NCI-H226 (cell line): Measurements from ENCODE around the gene RANBP9.
A peak's percentile ranks its signal among the peaks of the same experiment; 100 is the strongest.

ENCODE experiments used
- DNase-seq: peaks from one replicate; pipeline ENCODE4 v3.0.0-alpha.2; 2015

The RANBP9 gene

GRCh38 chr6:13643125-13643524 is 68.5 kb downstream of the RANBP9 start:
- DNase-seq, result no peak

DNA sequence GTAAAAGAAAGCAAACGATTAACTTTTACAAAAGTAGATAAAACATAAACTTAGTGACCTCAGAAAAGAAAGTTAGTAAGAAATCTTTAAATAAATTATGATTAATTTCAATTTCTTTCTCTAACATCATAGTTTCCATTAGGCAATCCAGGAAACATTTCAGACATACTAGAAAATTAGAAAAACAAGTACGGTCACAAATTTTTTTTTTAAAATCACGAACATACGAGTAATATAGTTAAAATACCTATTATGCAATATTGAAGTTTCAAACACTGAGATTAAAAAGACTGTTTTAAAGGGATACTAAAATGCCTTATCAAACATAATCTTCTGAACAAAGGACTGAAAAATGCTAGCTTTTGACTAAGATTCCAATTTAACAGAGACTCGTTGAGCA is 70.3 kb downstream of the RANBP9 start:
- no peak for DNase-seq

DNA sequence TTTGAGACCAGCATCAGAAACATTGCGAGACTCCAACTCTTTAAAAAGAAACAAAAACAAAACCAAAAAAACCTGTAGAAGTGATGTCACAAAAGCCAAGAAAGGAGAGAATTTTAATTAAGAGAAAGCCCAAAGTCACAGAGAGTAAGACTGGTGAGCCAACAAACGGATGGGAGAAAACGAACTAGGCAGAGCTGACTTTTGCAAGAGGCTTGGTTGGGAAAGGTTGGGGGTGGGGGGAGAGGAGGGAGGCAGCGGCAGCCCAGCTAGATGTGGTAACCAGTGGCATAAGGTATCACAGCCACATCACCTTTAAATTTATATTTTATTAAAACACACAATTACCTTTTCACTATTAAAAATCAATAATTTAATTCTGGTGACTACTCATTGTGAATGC is 73.0 kb downstream of the RANBP9 start:
- DNase-seq, result no peak

- DNase-seq, result no peak
These were observed 73.6 kb downstream of the RANBP9 start for GRCh38 chr6:13638014-13638413.

DNA sequence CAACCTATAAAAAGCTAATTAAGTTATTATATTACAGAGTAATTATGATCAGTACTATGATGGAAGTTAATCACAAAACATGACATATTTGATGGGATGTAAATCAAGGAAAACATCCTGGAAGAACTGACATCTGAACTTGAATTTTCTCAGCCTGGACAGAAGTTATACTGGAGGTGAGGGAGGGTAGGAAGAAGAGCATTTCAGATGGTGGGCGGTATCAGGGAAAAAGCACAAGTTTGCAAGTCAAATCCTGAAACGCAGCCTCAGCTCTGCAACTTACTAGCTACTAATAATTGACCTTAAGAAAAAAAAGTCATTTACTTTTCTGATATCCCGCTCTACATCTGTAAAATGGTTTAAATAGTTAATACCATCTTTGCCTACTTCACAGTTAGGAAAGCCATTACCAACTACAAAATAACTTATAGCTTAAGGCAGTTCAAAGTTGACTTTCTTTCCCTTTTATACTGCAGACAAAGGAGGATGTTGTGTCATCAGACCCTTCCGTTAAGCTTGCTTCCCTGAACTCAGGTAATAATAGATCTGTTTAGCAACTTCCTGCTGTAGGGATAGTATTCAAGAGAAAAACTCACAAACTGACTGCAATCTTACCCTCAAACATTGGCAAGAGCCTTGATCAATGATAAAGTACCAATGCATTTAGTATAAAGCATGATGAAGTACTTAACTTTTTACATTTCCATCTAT is 75.5 kb downstream of the RANBP9 start:
- DNase-seq, result no peak

DNA sequence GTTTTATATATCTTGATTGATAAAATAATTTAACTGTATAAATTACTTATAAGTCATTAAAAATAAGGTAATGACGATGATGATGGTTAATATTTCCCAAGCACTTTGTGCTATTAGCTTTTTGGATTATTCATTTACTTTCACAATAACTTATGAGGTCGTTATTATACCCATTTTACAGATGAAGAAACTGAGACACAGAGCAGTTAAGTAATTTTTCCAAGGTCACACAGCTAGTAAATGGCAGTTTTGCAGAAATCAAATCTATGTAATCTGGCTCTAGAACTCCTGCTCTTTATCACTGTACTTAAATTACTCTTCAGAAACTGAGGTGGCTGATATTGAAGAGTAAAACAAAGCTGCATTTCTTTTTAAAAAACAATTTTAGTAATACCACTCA is 78.3 kb downstream of the RANBP9 start:
- no peak for DNase-seq

DNA sequence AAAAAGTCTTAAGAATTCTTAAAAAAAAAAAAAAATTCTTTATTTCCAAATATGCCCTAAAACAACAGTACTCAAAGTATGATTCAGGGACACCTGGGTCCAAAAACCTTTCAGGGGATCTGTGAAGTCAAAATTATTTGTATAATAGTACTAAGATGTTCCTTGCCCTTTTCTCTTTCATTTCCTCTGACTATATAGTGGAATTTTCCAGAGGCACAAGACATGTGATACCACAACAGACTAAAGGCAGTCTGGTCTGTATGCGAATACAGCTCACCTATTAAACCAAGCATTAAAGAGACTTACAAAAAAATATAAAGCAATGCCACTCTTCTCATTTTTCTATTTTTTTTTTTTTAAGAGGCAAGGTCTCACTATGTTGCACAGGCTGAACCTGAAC is 81.1 kb downstream of the RANBP9 start:
- no peak for DNase-seq

DNA sequence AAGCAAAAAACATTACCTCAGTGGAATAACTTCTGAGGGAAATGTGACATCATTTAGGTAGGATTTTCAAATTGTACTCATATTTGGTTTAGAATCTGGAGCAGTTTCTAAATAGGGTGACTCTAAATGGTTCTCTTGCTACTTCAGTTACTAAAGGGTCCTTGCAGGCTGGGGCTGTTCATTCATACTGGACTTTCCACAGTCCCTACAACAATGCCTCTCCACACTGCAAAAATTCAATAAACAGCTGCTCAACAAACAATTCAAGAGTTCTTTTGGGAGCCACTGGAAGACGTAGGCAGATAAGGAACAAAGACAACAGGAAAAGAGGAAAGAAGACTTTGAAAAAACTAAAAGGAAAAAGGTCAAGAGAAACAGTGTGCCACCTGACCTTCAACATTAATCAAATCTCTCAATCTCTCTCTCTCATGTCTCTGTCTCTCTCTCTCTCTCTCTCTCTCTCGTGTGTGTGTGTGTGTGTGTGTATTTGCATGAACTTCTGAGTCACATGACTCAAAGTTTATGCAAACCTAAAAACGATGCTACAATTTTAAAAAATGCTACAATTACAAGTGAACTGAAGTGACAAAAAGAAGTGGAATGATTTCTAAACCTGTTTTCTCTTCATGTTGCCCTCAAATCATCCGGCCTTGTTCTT is 82.0 kb downstream of the RANBP9 start:
- DNase-seq, result no peak

GRCh38 chr6:13624871-13625288 is 86.8 kb downstream of the RANBP9 start:
- DNase-seq, result peak; percentile 11

DNA sequence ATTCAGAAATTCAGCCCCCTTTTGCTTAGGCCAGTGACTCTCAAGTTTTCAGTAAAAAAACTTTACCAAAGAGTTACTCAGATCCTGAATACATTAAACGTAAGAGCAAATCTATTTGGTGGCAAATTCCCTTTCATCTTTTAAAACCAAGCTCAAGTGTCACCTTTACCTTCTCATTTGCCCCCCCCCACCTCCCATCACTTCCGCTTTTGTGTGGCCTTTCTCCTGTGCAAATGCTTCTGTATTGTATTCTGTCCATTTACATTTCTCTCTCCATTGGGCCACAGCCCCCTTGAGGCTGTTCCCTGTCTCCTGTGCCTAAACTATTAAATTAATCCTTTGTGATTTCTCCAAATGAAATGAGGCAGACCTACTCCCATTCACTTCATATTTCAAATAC is 94.6 kb downstream of the RANBP9 start:
- no peak for DNase-seq

- peak; percentile 26 for DNase-seq
These were observed 95.9 kb downstream of the RANBP9 start for GRCh38 chr6:13615792-13616120.

- peak; percentile 92 for DNase-seq
These were observed 96.5 kb downstream of the RANBP9 start, which contains the start of gene NOL7 for GRCh38 chr6:13614926-13615791. Gene NOL7, plus strand, starts transcription at chr6:13615335. Its CDS starts 24 bp downstream, at chr6:13615359.

DNA sequence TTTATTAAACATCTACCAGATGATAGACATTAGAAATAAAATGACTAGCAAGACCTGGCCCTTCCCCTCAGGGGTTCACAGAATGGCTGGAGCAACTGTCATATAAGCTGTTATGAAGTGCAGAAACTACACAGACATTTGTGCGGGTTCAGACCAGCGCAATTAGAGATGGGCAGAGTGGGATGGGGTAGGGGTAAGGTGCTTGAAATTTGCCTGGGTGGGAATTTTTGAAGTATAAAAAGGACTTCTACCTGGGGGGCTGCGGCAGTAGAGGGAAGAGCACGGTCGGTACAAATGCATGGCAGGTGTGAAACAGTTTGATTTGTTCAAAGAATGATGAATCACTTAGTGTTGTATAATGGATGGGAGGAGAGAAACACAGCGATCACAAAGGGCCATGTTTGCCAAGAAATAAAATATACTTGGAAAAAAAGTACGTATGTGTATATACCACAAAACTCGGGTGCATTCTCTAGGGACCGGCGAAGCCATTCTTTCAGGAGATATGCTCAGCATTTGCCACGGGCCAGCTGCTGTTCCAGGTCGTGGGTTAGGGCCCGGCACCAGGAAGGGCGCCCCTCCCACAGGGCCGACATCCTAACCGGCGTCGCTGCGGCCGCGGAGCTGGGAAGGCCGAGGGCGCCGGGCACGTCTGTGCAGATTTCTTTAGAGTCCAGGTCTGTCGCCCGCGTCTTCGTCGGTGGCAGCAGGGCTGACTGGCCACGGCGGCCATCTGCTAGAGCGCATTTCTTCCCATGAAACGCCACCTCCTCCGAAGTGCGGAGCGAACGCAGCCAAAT is 97.3 kb downstream of the RANBP9 start:
- peak; percentile 17 for DNase-seq

GRCh38 chr6:13613029-13613594 is 98.5 kb downstream of the RANBP9 start:
- no peak for DNase-seq

DNA sequence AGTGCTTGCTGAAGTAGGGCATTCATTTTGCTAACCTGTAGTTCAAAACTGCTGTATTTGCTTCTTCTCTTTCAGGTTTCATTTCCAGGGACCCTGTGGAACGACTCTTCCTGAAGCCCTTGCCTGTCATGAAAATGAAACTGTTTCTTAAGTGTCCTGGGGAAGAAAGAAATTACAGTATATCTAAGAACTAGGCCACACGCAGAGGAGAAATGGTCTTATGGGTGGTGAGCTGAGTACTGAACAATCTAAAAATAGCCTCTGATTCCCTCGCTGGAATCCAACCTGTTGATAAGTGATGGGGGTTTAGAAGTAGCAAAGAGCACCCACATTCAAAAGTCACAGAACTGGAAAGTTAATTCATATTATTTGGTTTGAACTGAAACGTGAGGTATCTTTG is 99.9 kb downstream of the RANBP9 start:
- DNase-seq, result no peak

DNA sequence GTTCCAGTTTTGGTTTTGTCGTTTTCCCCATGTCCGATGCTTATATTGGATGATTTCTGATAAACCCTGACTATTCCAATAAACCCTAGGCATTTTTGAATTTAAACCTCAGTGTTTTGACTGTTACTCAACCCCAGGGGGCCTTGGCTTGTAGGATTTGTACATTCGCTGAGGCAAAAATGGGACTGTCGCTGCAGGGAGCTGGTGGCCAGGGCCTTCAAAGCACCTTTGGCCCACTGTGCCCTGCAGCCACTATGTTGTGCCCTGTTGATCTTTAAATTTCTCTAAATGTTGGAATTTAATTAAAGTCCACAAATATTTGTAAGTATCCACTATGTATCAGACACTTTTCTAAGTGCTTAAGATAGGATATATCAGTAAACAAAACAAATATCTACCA is 106.0 kb downstream of the RANBP9 start:
- DNase-seq, result no peak

GRCh38 chr6:13604546-13605416 is 106.9 kb downstream of the RANBP9 start:
- no peak for DNase-seq

DNA sequence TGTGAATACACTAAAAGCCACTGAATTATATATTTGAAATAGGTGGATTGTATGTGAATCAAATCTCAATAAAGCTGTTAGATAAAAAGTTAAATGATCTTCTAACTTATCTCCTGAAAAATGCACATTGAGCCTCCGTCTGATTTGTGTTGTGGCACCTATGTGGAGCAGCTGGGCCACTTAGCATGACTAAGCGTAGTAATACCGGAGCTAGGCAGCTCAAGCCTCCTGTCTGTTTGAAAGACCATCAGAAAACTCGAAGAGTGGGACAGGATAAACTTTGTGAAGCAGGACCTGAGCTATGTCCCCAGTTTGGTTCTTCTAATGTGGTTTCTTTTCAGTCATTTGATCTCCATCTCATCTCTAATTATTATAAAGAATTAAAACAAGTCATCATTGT is 107.5 kb downstream of the RANBP9 start:
- DNase-seq, result no peak

GRCh38 chr6:13600036-13600435 is 111.6 kb downstream of the RANBP9 start:
- no peak for DNase-seq

- no peak for DNase-seq
These were observed 114.6 kb downstream of the RANBP9 start for GRCh38 chr6:13597073-13597472.

DNA sequence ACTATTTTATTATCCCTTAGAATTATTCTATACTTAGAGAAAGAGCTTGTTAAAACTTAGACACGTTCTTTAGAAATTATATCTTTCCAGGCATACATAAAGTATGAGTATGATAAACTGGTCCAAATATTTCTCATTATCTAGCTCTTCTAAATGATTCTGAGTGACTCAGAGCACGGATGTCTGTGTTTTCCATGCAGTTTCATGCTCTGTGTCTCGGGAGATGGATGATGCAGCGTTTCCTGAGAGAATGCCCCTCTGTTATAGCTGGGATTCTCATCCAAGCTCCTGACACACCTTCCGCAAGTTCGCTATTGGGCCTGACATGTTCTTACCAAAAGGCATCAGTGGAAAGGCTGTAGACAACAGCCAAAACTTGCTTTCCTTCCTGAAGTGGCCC is 117.9 kb downstream of the RANBP9 start:
- peak; percentile 30 for DNase-seq

GRCh38 chr6:13593103-13593502 is 118.5 kb downstream of the RANBP9 start:
- DNase-seq, result no peak
